IMR-90 (cell line): ENCODE measurements around the gene SH3RF3.

Experiments
- CHD1 ChIP-seq: IDR thresholded peaks from 2 replicates; pipeline ENCODE4 v1.6.1; 2012; ENCODE audit warnings: low read depth, low read length, improper control_type of control experiment
- TF ChIP-seq, protein P1 (sequence below): conservative IDR thresholded peaks from 2 replicates; pipeline ENCODE4 v1.5.1; 2012; ENCODE audit warnings: mild to moderate bottlenecking, low read depth, low read length, improper control_type of control experiment

- no peak for TF ChIP-seq CHD1
- TF ChIP-seq, protein P1, sequence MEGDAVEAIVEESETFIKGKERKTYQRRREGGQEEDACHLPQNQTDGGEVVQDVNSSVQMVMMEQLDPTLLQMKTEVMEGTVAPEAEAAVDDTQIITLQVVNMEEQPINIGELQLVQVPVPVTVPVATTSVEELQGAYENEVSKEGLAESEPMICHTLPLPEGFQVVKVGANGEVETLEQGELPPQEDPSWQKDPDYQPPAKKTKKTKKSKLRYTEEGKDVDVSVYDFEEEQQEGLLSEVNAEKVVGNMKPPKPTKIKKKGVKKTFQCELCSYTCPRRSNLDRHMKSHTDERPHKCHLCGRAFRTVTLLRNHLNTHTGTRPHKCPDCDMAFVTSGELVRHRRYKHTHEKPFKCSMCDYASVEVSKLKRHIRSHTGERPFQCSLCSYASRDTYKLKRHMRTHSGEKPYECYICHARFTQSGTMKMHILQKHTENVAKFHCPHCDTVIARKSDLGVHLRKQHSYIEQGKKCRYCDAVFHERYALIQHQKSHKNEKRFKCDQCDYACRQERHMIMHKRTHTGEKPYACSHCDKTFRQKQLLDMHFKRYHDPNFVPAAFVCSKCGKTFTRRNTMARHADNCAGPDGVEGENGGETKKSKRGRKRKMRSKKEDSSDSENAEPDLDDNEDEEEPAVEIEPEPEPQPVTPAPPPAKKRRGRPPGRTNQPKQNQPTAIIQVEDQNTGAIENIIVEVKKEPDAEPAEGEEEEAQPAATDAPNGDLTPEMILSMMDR, result no peak
These were observed 67.3 kb downstream of the SH3RF3 start for GRCh38 chr2:109196081-109196875.
